ENCODE data around the gene BMX.

BMX gene

GRCh38 chrX:15602761-15603160 lies 102.2 kb downstream of the BMX start:
- TF ChIP-seq CTCF (conservative IDR thresholded peaks at IDR 0.05; ENCODE audit: low read depth, low read length) = no peak
- no peak overlapping the region for H3K4me3 ChIP-seq (ENCODE audit: low read length)
- DNase-seq (ENCODE audit: low read depth) = no peak

- H3K4me3 ChIP-seq (ENCODE audit: low read length) = no peak overlapping the region
- no peak for TF ChIP-seq CTCF (conservative IDR thresholded peaks at IDR 0.05; ENCODE audit: low read depth, low read length)
- DNase-seq (ENCODE audit: low read depth) = no peak
Measured at GRCh38 chrX:15605226-15605625, 104.6 kb downstream of the BMX start.

Measured in retinal pigment epithelial cell (primary cell).